ENCODE measurements around the gene COBL.

Gene COBL

GRCh38 chr7:51301806-51302205 is 14.8 kb downstream of the COBL start:
- H3K27ac ChIP-seq: no peak overlapping the region; the same call in 1 of the 2 replicates
- TF ChIP-seq CTCF (conservative IDR thresholded peaks at IDR 0.05): no peak

GRCh38 chr7:51300762-51301674 is 15.6 kb downstream of the COBL start:
- H3K27ac ChIP-seq: no peak overlapping the region; the same call in 1 of the 2 replicates
- no peak for TF ChIP-seq CTCF (conservative IDR thresholded peaks at IDR 0.05)

- no peak overlapping the region for H3K27ac ChIP-seq
- TF ChIP-seq CTCF (conservative IDR thresholded peaks at IDR 0.05): no peak
These were observed 17.0 kb downstream of the COBL start for GRCh38 chr7:51299391-51300133.

GRCh38 chr7:51298912-51299311 is 17.7 kb downstream of the COBL start:
- TF ChIP-seq CTCF (conservative IDR thresholded peaks at IDR 0.05): no peak
- no peak overlapping the region for H3K27ac ChIP-seq

GRCh38 chr7:51297986-51298385 is 18.6 kb downstream of the COBL start:
- H3K27ac ChIP-seq: no peak overlapping the region
- TF ChIP-seq CTCF (conservative IDR thresholded peaks at IDR 0.05): no peak

- H3K27ac ChIP-seq: peak overlapping the region; percentile 55
- TF ChIP-seq CTCF (conservative IDR thresholded peaks at IDR 0.05): no peak
These were observed 21.0 kb downstream of the COBL start for GRCh38 chr7:51295440-51296245.

- no peak overlapping the region for H3K27ac ChIP-seq
- TF ChIP-seq CTCF (conservative IDR thresholded peaks at IDR 0.05): no peak
These were observed 24.0 kb downstream of the COBL start for GRCh38 chr7:51292596-51292995.

Measured in VCaP (cell line).